ENCODE measurements around the gene KLC4.
A peak's percentile ranks its signal among the peaks of the same experiment; 100 is the strongest.
"Not testable (repeated sequence)": the region's sequence is repeated elsewhere in the genome, so short reads cannot be mapped to it uniquely, and the experiment has no call there.

KLC4 gene

GRCh38 chr6:43074847-43075669 is 15.6 kb downstream of the KLC4 start:
- DNase-seq = no peak

DNA sequence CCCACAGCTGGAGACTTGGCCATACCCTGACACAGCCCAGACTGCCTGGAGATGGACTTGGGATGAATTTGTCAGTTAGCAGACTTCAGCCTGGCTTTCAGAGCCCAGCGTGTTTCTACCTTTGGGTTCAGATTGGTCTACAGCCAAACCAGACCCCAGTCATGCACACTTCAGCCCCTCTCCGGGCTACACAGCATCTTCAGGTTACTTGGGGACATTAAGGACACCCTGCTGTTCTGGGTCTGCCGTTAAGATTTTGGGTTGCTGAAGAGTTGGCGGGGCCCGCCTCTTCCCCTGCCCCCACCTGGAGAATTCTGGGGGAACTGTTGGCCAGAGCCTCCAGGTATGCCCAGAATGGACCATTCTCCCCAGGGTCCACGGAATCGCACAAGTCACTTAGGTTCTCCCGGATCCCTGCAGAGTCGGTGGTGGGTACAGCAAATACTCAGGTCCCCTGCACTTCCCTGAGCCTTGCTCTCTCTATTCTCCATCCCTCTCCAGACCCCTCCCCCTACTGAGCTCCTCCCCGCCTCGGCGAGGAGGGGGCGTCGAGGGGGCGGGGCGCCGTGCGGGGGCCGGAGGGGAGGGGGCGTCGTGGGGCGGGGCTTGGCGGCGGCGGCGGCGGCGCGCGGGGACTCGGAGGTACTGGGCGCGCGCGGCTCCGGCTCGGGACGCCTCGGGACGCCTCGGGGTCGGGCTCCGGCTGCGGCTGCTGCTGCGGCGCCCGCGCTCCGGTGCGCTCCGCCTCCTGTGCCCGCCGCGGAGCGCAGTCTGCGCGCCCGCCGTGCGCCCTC is 16.4 kb downstream of the KLC4 start, which contains the start of gene PTK7:
Gene PTK7, plus strand, starts transcription at position 645 of the 794 bp plus-strand sequence. CDS start 175 bp downstream, outside the sequence.
- DNase-seq = peak; percentile 87

DNA sequence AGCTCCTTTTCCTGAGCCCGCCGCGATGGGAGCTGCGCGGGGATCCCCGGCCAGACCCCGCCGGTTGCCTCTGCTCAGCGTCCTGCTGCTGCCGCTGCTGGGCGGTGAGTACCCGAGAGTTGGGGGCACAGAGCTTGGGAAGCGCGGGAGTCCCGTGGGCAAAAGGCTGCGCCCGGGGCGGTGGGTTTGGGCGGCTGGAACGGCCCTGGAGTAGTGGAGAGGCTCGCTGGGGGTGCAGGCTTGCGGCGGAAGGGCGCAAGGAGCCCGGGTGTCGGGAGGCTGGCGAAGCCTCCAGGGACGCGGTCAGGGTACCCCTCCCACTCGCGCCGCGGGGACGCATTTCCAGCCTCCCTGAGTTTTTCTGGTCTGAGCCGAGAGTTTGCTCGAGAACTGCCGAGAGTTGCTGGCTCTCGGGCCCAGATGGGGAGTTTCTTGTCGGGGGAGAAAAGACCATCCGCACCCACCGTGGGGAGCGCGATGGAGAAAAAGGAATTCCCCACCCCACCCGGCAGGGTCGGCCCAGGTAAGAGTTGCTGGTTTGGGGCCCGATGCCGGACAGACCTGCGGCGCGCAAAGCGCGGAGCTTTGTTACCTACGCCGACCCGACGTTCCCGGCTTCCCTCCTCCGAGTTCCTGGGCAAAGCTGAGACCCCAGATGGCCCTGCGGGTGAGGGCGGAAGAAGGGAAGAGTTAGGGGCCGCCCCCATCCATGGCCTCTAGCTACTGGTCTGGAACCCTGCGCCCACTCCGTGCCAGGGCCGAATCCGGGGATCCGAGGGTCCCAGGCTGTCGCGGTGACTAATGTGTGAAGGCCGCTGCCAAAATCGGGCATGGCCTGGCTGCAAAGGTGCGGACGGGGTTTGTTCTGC is 17.3 kb downstream of the KLC4 start:
- DNase-seq = no peak

DNA sequence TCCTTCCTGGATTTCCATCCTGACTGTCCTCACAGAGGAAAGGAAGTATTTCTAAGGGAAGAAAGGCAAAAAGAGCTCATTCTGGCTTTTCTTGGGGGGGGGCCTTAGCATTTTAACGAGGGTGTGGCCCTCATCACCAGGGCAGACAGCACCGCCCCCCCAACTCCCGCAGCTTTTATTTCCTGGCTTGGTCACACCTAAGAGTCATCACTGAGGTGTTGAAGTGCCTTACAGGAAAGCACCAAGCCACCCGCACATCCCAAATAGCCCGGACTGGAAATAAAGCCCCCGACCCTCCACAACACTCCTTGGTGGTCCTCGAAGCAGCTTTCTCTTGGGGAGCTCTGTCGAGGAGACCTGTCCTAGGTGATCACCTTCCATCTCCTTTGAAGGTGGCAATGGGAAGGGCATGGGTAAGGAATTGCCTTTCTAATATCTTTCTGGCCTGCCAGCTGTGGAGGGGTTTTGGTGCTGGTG is 17.9 kb downstream of the KLC4 start:
- no peak for DNase-seq

GRCh38 chr6:43077981-43078511 is 18.6 kb downstream of the KLC4 start:
- DNase-seq = no peak

GRCh38 chr6:43078691-43079090 is 19.3 kb downstream of the KLC4 start:
- no peak for DNase-seq

GRCh38 chr6:43081043-43081442 is 21.6 kb downstream of the KLC4 start:
- DNase-seq = no peak

DNA sequence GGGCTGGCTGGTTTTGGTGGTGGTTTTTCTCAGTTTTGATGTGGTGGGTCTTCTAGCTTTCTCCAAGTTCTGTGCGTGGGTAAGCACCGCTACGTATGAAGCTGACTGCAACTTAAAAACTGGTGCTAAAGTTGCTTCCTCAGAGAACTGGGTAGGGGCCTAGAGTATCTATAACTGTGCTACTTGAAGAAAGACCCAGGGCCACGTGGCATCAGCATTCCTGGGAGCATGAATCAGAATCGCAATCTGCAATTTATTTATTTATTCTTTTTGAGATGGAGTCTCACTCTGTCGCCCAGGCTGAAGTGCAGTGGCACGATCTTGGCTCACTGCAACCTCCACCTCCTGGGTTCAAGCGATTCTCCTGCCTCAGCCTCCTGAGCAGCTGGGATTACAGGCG is 22.5 kb downstream of the KLC4 start:
- not testable (repeated sequence) for DNase-seq

- DNase-seq = no peak
Observed at GRCh38 chr6:43082806-43083655, 23.6 kb downstream of the KLC4 start.

GRCh38 chr6:43086022-43086658 is 26.7 kb downstream of the KLC4 start:
- no peak for DNase-seq

GRCh38 chr6:43088654-43089056 is 29.2 kb downstream of the KLC4 start:
- no peak for DNase-seq

- no peak for DNase-seq
Observed at GRCh38 chr6:43089467-43089866, 30.0 kb downstream of the KLC4 start.

GRCh38 chr6:43089874-43090558 is 30.6 kb downstream of the KLC4 start:
- DNase-seq = no peak

- DNase-seq = no peak
Observed at GRCh38 chr6:43090559-43090956, 31.1 kb downstream of the KLC4 start.

GRCh38 chr6:43091020-43091419 is 31.6 kb downstream of the KLC4 start:
- no peak for DNase-seq

DNA sequence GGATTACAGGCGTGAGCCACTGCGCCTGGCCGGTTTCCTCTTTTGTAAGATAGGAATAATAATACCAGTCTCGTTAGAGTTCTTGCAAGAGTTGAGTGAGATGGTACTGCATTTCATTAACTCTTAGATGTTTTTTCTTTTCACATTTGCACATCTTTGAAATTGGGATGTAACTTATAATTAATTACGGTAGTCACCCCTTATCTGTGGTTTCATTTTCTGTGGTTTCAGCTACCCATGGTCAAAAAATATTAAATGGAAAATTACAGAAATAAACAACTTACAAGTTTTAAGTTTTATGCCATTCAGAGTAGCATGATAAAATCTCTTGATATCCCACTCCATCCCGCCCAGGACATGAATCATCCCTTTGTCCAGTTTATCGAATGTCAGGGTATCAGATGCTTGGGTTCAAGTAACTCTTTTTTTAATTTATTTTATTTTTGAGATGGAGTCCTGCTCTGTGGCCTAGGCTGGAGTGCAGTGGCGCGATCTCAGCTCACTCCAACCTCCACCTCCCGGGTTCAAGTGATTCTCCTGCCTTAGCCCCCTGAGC is 32.1 kb downstream of the KLC4 start:
- DNase-seq = no peak

GRCh38 chr6:43092635-43093034 is 33.2 kb downstream of the KLC4 start:
- no peak for DNase-seq

DNA sequence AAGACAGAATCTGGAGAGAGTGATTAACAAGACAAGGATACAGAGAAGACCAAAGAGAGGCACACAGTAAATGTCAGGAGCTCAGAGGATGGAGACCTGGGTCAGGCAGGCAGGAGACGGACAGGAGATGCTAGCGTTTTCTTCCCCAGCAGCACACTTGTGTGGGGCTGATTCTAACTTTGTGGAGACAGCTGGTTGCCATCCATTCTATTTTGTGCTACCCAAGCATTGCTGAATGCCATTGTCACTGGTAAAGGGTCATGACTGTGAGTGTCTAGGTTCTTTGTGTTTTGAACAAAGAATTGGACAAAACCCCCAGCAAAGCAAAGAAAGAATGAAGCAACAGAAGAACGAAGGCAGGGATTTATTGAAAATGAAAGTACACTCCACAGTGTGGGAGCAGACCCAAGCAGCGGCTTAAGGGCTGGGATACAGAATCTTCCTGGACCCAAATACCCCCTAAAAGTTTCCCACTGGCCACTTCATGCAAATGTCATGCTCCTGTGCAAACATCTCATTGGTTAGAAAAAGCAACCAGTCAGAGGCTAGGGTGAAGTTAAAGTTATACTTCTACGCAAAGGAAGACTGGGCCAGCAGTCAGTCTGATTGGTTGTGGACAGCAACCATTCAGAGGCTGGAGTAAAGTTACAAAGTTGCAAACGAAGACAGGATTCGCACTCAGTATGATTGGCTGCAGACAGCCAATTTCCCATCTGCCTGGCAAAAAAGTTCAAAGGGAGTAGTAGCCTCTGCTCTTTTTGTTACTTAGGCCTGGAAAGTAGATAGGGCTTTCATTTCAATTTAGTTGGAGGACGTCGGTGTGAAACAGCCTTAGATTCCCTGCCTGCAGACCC is 34.2 kb downstream of the KLC4 start:
- DNase-seq = no peak

DNA sequence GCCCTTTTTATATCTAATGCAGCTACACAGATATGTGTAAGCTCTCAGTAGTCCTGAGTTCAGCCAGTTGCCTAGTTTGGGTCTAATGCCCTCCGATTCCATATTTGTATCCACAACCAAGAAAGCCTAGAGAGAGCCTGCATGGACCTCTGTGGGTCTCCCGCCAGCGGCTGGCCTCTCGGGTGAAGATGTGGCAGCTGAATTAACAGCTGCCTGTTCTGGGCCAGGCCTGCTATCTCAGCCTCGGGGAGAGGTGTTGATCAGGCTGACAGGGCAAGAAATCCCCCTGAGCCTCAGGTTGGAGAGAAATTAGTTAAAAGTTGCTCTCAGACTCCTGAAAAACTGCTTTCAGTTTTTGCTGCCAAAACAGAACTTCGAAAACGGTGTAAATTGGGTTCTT is 36.5 kb downstream of the KLC4 start:
- no peak for DNase-seq

Measured in NCI-H1092 (cell line).